DMS153 treated with DMSO at 0.1 percent for 48 hours (cell line): Measurements from ENCODE around the gene ANP32D.
"Not testable (repeated sequence)": the region's sequence is repeated elsewhere in the genome, so short reads cannot be mapped to it uniquely, and the experiment has no call there.

Experiments
- DNase-seq: peaks from one replicate; lab custom pipeline; 2025; ENCODE audit not compliant: unreplicated experiment; lab: John Stamatoyannopoulos, UW

The ANP32D gene

DNA sequence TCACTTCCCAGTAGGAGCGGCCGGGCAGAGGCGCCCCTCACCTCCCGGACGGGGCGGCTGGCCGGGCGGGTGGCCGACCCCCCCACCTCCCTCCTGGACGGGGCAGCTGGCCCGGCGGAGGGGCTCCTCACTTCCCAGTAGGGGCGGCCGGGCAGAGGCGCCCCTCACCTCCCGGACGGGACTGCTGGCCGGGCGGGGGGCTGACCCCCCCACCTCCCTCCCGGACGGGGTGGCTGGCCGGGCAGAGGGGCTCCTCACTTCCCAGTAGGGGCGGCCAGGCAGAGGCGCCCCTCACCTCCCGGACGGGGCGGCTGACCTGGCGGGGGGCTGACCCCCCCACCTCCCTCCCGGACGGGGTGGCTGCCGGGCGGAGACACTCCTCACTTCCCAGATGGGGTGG lies 27.9 kb downstream of the ANP32D start:
- not testable (repeated sequence) for DNase-seq

DNA sequence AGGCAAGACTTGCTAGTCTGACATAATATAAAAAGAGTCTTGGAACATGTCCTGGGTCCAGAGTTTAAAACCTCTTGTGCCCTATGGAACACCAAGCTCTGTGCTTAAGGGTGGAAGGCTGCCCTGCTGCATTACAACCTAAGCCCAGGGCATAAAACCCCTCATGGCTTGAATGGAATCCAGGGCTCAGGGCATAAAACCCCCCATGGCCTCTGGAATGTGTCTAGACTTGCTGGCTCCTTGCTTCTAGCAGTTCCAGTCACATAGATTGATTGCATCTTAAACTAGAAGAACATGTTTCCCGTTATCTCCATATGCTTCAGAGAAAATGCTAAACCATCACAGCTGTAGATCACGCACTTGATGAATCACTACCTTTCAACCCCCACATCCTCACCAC lies 34.5 kb downstream of the ANP32D start:
- DNase-seq: not testable (repeated sequence)

DNA sequence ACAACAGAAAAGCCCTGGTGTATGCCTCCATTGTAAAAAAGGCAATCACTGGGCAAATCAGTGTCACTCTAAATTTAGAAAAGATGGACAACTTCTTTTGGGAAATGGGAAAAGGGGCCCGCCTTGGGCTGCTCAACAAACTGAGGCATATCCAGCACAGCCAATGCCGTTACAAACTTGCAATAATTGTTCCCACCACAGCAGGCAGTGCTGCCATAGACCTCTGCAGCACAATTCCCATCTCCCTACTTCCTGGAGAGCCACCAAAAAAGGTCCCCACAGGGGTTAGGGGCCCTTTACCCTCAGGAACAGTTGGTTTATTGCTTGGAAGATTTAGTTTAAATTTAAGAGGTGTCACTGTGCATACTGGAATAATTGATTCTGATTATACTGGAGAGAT lies 36.6 kb downstream of the ANP32D start:
- no peak for DNase-seq

DNA sequence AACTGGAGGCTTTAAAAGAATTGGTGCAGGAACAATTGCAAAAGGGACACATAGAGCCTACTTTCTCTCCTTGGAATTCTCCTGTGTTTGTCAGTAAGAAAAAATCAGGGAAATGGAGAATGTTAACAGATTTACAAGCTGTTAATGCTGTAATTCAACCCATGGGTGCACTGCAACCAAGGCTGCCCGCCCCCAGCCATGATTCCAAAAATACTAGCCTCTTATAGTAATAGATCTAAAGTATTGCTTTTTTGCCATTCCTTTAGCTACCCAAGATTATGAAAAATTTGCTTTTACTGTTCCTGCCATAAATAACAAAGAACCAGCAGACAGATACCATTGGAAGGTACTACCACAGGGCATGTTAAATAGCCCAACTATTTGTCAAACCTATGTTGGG lies 37.8 kb downstream of the ANP32D start:
- DNase-seq: no peak

DNA sequence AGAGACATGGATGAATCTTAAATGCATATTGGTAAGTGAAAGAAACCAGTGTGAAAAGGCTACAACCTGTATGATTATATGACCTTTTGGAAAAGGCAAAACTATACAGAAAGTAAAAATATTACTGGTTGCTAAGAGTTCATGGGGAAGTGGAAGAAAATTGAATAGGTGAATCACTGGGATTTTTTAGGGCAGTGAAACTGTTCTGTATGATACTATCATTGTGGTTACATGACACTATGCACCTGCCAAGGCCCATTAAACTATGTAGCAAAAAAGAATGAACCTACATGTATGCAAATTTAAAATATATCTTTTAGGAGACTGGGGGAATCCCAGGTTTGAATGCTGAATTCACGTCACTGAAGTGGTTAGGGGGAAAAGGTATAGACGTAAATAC lies 40.5 kb downstream of the ANP32D start:
- DNase-seq: no peak

DNA sequence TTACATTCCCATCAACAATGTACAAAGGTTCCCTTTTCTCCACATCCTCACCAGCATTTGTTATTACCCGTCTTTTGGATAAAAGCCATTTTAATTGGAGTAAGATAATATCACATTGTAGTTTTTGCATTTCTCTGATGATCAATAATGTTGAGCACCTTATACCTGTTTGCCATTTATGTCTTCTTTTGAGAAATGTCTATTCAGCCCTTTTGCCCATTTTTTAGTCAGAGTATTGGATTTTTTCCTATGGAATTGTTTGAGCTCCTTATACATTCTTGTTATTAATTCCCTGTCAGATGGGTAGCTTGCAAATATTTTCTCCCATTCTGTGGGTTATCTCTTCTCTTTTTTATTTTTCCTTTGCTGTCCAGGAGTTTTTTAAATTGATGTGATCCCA lies 42.4 kb downstream of the ANP32D start:
- DNase-seq: no peak

DNA sequence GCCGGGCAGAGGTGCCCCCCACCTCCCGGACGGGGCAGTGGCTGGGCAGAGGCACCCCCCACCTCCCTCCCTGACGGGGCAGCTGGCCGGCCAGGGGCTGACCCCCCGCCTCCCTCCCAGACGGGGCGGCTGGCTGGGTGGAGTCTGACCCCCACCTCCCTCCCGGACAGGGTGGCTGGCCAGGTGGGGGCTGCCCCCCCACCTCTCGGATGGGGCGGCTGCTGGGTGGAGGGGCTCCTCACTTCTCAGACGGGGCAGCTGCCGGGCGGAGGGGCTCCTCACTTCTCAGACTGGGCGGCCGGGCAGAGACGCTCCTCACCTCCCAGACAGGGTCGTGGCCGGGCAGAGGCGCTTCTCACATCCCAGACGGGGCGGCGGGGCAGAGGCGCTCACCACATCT lies 48.0 kb downstream of the ANP32D start:
- not testable (repeated sequence) for DNase-seq
